Natural killer cell treated with Interleukin-12 subunit alpha and Interleukin-12 subunit beta and Interleukin-15 and Interleukin-18, amount 100 ng/mL, for 72 hours (primary cell): ENCODE results near the gene POLR1A. TPM values are rescaled to one million over a fixed set of nuclear protein-coding genes. Genes with fewer than 3 reads are reported as not detected.

ENCODE experiments used
- ATAC-seq, 2 donors: fragments of 150-1000 bp; cut with Tn5 transposase in 1 of 2; sonication (Bioruptor Pico), chemical (Tn5 transposase) in 1 of 2; 2 replicates each; pipeline ENCODE4 v1.10.0; 2021
- DNase-seq: peaks from one replicate; pipeline ENCODE4 v3.0.0; 2022; ENCODE audit warnings: low spot score
- H3K27ac Mint-ChIP-seq, 2 donors: 1 replicate in 1 of 2; 2 replicates in 1 of 2; pipeline ENCODE4 v1.8.0; 2022; ENCODE audit warnings: mixed read lengths in 2 of 2, mild to moderate bottlenecking in 1 of 2, moderate library complexity in 1 of 2
- H3K27me3 Mint-ChIP-seq, 2 donors: 1 replicate in 1 of 2; 2 replicates in 1 of 2; pipeline ENCODE4 v1.8.0; 2022; ENCODE audit warnings: mixed read lengths in 2 of 2
- H3K36me3 Mint-ChIP-seq: one replicate; pipeline ENCODE4 v1.8.0; 2022; ENCODE audit warnings: mixed read lengths
- H3K4me1 Mint-ChIP-seq, 2 donors: 1 replicate in 1 of 2; 2 replicates in 1 of 2; pipeline ENCODE4 v1.8.0; 2022; ENCODE audit warnings: low read depth in 2 of 2, mixed read lengths in 2 of 2, mild to moderate bottlenecking in 1 of 2
- H3K4me3 Mint-ChIP-seq: one replicate; pipeline ENCODE4 v1.8.0; 2022; ENCODE audit warnings: mixed read lengths
- H3K9me3 Mint-ChIP-seq: 2 replicates; pipeline ENCODE4 v1.8.0; 2022; ENCODE audit warnings: mixed read lengths
- total RNA-seq, 2 donors: library from RNA; stranded (reverse); gene quantifications; one replicate each; pipeline ENCODE4 v1.2.3, GENCODE V29; 2022

Gene POLR1A
- total RNA-seq = 10 to 100 TPM; 51.7 to 99.2 TPM

DNA sequence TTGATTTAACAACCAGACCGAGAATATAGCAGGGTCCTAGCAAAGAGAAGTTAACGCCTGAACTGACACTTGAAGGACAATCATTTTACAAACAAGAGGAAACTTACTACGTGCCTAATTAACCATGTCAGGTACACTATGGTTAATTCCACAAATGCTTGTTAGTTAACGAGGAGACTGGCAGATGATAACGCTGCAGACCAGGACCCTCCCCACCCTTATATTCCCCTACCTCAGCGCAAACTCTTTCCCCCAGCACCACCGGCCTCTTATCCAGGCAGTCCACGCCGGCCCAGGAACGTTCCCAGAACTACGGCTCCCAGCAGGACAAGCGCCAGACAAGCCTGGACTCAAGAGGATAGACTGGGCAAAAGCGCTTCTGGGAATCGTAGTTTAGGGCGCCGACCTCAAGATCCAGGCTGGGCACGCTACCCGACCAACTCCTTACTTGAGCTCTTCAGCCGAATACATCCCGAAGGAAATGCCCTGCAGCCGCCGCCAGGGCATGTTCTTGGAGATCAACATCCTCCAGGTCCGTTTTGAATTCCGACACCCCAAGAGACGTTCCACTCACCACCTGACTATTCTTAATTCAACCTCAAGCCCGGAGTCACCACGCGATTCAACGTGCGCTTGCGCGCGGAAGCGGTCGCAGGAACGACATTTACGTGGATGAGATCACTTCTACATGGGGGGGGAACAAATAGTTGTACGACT lies at the start of gene POLR1A:
Gene POLR1A (minus strand): TSS at position 635 of the 717 bp plus-strand sequence. CDS start 110 bp downstream, at position 525.
- H3K9me3 Mint-ChIP-seq = no peaks in the 10 kb centered on the region
- ATAC-seq (peak; percentile 88 to 90), DNase-seq (peak; percentile 91)
- H3K36me3 Mint-ChIP-seq = peaks cover 25% of the 10 kb centered on the region
- peak within 1 kb of the TSS; percentile 99 to 100 for H3K27ac Mint-ChIP-seq
- no peaks in the 10 kb centered on the region for H3K27me3 Mint-ChIP-seq
- H3K4me1 Mint-ChIP-seq = peaks cover 45 to 67% of the 10 kb centered on the region in 2 donors
- H3K4me3 Mint-ChIP-seq = peak within 1 kb of the TSS; percentile 99

DNA sequence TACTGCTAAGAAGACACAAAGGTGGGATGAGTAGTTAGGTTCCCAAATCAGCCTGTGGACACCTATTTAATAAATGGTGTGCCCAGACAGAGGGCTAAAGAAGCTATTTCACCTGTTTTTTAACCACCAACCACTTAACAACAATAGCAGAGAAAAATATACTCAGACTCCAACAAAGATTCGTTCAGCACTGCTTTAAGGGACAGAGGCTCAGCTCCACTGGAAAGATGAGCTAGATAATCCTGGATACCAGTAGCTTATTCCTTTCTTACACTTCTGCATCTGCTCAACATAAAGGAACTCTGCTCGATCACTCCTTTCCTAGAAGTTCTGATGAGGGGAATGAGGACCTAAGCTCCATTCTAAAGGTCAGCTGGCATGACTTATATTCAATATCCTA lies 44.8 kb upstream of the POLR1A start:
- Mint-ChIP-seq H3K4me1 (peaks cover 0 to 11% of the 10 kb centered on the region in 2 donors), H3K4me3 (no peak overlapping the region), H3K9me3 (no peaks in the 10 kb centered on the region), H3K36me3 (peaks cover 22% of the 10 kb centered on the region), H3K27me3 (no peaks in the 10 kb centered on the region), H3K27ac (no peak overlapping the region)
- DNase-seq (no peak), ATAC-seq (no peak)

DNA sequence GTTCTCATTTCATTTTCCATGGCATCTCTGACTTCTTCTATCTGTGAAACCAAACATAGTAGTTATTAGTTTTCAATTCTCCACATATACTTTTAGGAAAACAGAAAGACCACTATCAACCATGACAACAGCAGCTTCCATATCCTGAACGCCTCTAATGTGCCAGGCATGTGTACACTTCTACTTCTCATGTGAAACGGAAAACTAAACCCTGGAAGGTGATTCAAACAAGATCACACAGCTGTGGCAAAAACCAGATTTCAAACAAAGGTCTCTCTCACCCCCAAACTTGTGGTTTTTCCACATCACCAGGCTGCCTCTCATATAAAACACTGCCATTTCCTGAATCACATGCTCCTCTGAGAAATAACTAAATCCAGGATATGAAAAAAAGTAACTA lies 42.1 kb upstream of the POLR1A start:
- H3K36me3 Mint-ChIP-seq = peaks cover 27% of the 10 kb centered on the region
- H3K9me3 Mint-ChIP-seq = no peaks in the 10 kb centered on the region
- no peak overlapping the region for H3K4me3 Mint-ChIP-seq
- no peaks in the 10 kb centered on the region for H3K27me3 Mint-ChIP-seq
- peak overlapping the region in 1 of 2 donors; percentile 7 for H3K27ac Mint-ChIP-seq
- DNase-seq (no peak), ATAC-seq (no peak)
- peaks cover 0 to 11% of the 10 kb centered on the region in 2 donors for H3K4me1 Mint-ChIP-seq

DNA sequence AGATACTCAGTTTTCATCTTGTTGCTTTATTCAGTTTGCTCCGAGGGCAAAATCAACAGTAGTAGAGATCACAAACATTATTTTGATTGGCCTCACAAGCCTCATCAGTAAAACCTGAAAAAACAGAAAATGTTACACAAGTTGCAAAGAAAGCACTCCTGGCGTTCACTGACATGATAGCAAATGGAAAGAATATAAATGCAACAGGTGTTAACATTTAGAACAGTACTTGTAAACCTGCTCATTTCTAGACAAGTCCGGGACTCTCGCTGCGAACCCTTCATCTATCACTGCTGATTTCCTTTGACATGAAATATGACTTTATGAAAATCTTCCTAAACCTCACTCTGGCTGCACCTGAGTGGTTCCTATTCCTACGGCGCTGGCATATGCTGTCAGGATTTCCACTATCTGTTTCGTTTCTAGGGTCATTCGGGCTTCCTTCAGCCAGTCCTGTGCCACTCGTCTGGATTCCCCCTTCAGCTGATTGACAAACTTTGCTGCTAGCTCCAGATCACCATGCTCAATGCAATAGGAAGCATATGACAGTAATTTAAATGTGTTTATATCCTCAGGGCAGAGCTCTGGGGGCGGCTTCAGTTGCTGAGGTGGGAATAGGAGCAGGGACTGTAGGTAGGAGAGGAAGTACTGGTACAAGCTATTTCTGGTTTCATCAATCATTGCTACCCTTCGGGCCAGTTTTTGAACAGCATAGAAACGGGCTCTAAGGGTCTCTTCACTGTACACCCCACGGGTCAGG lies 38.4 kb upstream of the POLR1A start:
- Mint-ChIP-seq H3K27me3 (no peaks in the 10 kb centered on the region), H3K27ac (peak overlapping the region in 1 of 2 donors; percentile 28), H3K36me3 (peaks cover 19% of the 10 kb centered on the region), H3K4me3 (no peak overlapping the region), H3K4me1 (peaks cover 0 to 7% of the 10 kb centered on the region in 2 donors), H3K9me3 (no peaks in the 10 kb centered on the region)
- DNase-seq (no peak), ATAC-seq (no peak)

DNA sequence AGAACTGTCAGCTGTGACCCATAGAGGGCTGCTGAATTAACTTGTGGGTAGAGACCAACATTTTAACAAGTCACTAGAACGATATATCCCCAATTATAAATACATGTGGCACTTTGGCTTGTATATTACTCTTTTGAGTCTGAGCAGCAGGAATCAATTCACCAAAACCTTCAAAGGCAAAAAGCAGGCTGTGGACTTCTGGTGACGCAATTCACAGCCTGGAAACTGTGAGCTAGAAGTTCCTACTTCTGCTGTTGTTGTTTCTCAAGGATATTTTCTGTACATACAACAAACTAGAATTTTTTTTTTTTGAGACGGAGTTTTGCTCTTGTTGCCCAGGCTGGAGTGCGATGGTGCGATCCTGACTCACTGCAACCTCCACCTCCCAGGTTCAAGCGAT lies 37.6 kb upstream of the POLR1A start:
- DNase-seq (no peak), ATAC-seq (no peak)
- Mint-ChIP-seq H3K27me3 (no peaks in the 10 kb centered on the region), H3K27ac (peak overlapping the region in 1 of 2 donors; percentile 28), H3K36me3 (peaks cover 20% of the 10 kb centered on the region), H3K9me3 (no peaks in the 10 kb centered on the region), H3K4me1 (peaks cover 0 to 3% of the 10 kb centered on the region in 2 donors), H3K4me3 (no peak overlapping the region)

DNA sequence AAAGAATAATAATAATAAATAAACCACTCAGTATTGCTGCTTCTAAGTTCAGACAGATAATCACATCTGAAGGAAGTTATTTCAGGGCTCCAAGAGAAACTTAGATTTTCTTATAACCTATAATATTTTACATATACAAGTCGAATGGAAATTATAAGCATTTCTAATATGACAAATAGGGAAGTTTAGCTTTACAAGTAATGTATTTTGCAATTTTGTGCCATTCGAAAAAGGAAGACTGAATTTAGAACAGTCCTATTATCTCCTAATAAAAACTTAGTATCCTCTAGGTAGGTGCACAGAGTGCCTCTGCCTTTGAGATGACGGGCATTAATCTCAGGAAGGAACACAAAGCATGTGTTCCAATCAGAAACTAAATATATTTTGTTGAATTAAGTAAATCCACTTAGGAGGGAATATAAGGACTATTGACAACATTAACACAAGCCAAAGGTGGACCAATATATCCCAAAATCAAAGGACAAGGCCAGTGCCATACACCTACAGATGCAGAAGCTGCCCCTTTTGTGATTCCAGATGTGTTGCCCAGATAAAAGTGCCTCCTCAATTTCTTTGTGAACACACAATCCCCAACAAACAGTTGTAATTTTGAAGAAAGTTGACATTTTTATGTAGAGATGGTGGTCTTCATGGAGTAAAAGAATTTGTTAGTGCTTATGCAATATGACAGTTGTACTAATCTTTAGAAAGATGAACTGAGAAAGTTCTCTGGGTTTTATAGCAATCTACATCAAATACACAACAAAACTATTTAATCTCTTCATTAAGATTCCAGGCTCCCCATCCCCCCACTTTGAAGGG lies 37.0 kb upstream of the POLR1A start:
- Mint-ChIP-seq H3K9me3 (no peaks in the 10 kb centered on the region), H3K36me3 (peaks cover 20% of the 10 kb centered on the region), H3K27me3 (no peaks in the 10 kb centered on the region), H3K27ac (no peak overlapping the region), H3K4me1 (no peaks in the 10 kb centered on the region), H3K4me3 (no peak overlapping the region)
- DNase-seq (no peak), ATAC-seq (no peak)

DNA sequence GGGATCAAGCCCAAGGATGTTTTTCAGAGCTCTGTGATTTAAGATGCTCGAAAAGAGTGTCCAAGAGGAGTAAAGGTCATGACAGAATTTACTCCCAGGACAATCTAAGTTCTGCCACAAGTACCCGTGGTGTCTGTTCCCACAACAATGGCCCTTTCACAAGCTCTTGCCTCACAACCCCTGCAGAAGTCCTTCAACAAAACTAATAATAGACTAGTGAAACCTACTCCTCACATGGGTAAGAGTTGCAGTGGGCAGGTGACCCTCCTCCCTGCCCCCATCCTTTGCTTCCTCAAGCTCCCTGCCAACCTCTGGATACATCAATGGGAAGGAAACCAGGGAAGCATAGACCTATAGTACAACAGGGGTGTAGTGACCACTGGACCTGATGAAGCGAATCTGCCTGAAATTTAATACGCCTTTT lies 35.3 kb upstream of the POLR1A start:
- no peaks in the 10 kb centered on the region for H3K4me1 Mint-ChIP-seq
- H3K27me3 Mint-ChIP-seq = no peaks in the 10 kb centered on the region
- peaks cover 35% of the 10 kb centered on the region for H3K36me3 Mint-ChIP-seq
- ATAC-seq (no peak), DNase-seq (no peak)
- no peak overlapping the region for H3K4me3 Mint-ChIP-seq
- no peaks in the 10 kb centered on the region for H3K9me3 Mint-ChIP-seq
- H3K27ac Mint-ChIP-seq = peak overlapping the region; percentile 6 to 22

DNA sequence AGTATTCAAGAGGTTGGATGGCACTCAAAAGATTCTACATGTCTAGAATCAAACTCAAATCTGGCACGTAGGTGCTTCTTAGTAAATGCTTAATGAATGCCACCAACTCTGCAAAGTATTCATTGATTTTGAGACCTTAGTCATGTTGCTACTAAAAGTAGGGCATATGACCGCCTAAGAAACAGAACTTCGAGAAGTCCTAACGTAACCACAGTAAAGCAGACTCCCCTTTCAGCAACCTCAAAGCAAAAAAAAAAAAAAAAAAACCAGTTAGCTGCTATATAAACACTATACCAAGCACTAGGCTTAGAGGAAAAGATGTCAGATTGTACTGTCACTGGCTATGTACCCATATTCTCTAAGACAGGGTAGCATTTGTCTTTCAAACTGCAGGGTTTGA lies 34.3 kb upstream of the POLR1A start:
- no peaks in the 10 kb centered on the region for H3K4me1 Mint-ChIP-seq
- no peaks in the 10 kb centered on the region for H3K27me3 Mint-ChIP-seq
- peaks cover 45% of the 10 kb centered on the region for H3K36me3 Mint-ChIP-seq
- ATAC-seq (no peak), DNase-seq (no peak)
- H3K9me3 Mint-ChIP-seq = no peaks in the 10 kb centered on the region
- H3K27ac Mint-ChIP-seq = no peak overlapping the region
- no peak overlapping the region for H3K4me3 Mint-ChIP-seq

DNA sequence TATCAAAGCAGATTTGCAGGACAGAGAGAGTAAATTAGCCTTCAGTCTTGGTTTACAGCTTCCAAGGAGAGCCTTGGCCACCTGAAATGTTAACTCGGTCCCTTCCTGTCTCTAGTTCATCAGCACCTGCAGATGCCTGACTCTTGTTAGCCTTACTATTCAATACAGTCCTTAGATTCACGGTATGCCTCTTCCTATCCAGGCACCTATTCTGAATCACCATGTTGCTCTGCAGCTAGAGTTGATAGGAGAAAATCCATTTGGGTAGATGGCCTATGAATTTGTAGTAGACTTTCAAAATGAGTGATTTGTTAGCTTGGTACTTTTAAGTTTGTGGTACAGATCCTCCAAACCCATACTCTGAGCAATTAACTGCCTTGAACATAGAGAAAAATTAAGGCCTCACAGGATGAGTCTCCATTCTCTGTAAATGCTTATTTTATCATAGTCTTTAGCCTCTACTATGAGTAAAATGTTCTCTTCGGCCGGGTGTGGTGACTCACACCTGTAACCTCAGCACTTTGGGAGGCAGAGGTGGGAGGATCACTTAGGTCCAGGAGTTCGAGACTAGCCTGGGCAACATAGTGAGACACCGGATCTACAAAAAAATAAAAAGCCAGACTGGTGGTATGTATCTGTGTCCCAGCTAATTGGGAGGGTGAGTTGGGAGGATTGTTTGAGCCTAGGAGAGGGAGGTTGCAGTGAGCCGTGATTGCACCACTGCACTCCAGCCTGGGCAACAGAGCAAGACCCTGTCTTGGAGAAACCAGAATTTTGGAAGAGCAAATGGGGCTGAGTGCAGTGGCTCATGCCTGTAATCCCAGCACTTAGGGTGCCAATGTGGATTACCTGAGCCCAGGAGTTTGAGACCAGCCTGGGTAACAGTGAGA lies 33.3 kb upstream of the POLR1A start:
- no peak overlapping the region for H3K27ac Mint-ChIP-seq
- peak in 1 of 2 donors; percentile 36 for ATAC-seq

DNA sequence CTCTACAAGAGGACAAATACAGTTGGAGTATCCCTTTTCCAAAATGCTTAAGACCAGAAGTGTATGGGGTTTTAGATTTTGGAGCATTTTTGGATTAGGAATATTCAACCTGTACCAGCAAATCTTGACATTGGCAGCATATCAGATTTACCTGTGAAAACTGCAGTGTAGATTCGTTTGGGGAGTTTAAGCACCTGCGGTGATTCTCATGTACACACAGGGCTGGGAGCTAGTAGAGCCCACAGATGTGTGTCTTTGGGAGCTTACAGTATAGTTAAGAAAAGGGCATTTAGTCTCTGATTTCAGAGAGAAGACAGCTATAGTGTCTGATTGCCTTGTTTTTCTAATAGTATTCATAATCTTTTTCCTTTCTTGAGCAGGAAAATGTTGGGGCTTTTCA lies 30.5 kb upstream of the POLR1A start:
- Mint-ChIP-seq H3K27me3 (no peaks in the 10 kb centered on the region), H3K4me1 (no peaks in the 10 kb centered on the region), H3K4me3 (no peak overlapping the region), H3K9me3 (no peaks in the 10 kb centered on the region), H3K36me3 (peaks cover 70% of the 10 kb centered on the region), H3K27ac (no peak overlapping the region)
- ATAC-seq = no peak
- no peak for DNase-seq

More for the DNA sequence above, 33.3 kb upstream of the POLR1A start:
- no peak for DNase-seq
- H3K4me1 Mint-ChIP-seq = no peaks in the 10 kb centered on the region
- H3K27me3 Mint-ChIP-seq = no peaks in the 10 kb centered on the region
- peaks cover 50% of the 10 kb centered on the region for H3K36me3 Mint-ChIP-seq
- no peaks in the 10 kb centered on the region for H3K9me3 Mint-ChIP-seq
- no peak overlapping the region for H3K4me3 Mint-ChIP-seq

DNA sequence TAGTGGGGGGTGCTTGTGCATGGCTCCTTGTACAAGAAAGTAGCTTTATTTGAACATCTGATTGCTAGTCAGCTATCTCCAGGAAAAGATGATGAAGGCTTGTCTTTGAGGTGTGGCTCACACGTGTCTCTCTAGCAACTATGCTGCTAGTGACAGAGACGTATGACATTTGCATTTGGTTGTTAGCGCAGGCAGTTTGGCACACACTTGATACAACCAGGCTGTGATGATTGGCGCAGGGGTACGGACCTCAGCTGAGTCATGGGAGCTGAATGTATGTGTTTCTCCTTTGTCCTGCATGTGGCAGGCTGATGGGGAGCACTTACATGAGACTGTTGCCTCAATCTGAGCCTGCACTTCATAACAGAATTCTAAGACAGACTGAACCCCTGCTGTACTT lies 30.0 kb upstream of the POLR1A start:
- no peaks in the 10 kb centered on the region for H3K9me3 Mint-ChIP-seq
- no peak overlapping the region for H3K4me3 Mint-ChIP-seq
- no peak overlapping the region for H3K27ac Mint-ChIP-seq
- no peaks in the 10 kb centered on the region for H3K4me1 Mint-ChIP-seq
- DNase-seq (no peak), ATAC-seq (no peak)
- peaks cover 70% of the 10 kb centered on the region for H3K36me3 Mint-ChIP-seq
- no peaks in the 10 kb centered on the region for H3K27me3 Mint-ChIP-seq

DNA sequence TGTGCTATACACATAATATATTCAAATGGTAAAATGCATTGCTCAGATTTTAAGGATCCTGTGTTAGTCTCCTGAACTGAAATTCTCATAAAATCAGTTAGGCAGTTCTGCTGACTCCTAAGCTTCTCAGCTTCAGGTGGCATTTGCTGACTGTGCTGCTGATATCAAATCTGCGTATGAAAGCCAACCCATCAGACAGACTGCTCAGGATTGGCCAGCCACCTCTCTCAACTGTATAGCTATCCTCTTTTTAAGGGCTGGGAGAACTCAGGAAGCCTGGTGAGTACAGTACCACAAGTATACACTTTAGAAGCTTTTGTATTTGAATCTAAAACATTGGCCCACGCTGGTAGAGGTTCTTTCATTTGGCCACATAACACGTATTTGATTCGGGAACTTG lies 29.0 kb upstream of the POLR1A start:
- Mint-ChIP-seq H3K4me1 (no peaks in the 10 kb centered on the region), H3K4me3 (no peak overlapping the region), H3K27me3 (no peaks in the 10 kb centered on the region), H3K36me3 (peaks cover 70% of the 10 kb centered on the region), H3K27ac (no peak overlapping the region), H3K9me3 (no peaks in the 10 kb centered on the region)
- ATAC-seq = no peak
- no peak for DNase-seq

DNA sequence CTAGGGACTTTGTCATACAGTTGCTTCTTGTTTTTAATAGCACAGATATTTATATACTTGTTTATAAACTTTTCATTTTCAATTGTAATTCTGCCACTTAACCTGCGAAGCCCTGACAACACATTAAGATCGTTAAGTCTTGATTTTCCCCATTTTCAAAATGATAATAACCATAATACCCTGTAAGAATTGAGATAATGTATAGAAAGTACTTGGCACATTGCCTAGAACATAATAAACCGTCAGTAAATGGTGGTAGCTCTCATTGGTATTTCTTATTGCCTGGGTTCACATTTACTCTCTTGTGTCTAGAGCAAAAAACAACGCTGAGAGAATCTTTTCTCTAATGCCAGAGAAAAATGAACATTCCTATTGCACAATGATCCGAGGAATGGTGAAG lies 19.0 kb upstream of the POLR1A start:
- Mint-ChIP-seq H3K27me3 (no peaks in the 10 kb centered on the region), H3K4me3 (no peak overlapping the region), H3K36me3 (peaks cover 27% of the 10 kb centered on the region), H3K9me3 (no peaks in the 10 kb centered on the region), H3K4me1 (no peaks in the 10 kb centered on the region), H3K27ac (no peak overlapping the region)
- ATAC-seq (no peak), DNase-seq (no peak)
